DMS114 treated with DMSO at 0.1 percent for 48 hours (cell line): ENCODE results near the gene SARS2.
A peak's percentile ranks its signal among the peaks of the same experiment; 100 is the strongest.

ENCODE experiments used
- DNase-seq: peaks from one replicate; lab custom pipeline; 2025; ENCODE audit not compliant: unreplicated experiment; lab: John Stamatoyannopoulos, UW

SARS2 gene

DNA sequence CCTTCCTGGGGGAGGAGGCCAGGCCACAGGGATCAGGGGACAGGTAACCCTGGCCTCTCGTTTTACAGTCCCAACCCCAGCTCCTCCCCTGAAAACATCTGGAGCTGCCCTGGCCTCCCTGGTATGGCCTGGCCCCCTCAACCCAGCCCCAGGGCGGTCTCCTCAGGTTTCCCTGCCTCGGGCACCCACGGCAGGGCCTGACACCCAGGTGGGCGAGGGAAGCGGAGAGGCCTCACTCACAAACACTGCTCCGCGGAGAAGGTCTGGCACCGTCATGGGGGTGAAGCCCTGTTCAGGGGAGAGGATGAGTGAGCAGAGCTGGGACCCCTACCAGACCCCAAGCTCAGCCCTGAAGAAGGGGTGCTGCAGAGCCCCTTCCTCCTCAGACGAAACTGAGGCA, 12.0 kb downstream of the SARS2 start:
- DNase-seq = no peak

DNA sequence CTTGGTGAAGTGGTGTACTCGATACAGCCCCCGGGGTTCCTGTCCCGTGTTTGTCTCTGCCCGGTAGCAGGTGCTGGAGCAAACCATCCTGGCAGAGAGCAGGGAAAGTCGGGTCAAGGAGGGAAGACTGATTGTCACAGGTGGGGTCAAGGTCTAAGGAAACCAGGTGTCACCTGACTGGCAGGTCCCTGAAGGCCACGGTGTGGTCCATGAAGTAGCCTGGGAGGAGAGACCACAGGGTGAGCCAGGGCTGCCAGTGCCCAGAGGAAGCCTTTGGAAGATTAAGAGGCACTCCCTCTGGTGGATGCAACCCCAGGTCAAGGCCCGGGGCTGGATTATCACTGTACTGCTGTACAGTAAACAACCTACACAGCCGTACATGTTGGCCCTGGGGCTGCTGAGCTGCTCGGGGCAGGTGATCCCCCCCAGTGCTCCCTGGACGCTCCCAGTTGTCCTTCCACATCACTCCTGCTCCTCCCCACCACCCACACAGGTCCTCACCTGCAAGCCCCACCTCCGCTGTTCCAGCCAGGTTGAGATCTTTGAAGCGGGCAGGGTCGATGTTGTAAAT, 12.6 kb downstream of the SARS2 start:
- no peak for DNase-seq

DNA sequence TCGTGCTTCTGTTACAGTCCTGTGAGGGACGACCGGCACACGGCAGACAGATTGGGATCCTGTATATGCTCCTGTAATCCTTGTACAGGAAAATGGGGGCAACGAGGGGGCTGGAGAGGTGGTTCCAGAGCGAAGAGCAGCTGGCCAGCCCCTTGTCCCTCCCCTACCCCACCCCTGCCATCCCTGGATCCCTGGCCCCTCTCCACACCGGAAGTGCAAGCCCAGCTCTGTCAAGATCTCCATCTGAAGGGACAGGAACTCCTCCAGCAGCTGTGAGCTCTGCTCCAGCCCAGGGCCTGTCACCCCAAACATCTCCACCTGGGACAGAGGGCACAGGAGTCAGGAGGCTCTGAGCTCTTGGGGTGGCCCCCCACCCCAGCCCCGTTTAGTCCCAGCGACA, 13.0 kb downstream of the SARS2 start:
- no peak for DNase-seq

DNA sequence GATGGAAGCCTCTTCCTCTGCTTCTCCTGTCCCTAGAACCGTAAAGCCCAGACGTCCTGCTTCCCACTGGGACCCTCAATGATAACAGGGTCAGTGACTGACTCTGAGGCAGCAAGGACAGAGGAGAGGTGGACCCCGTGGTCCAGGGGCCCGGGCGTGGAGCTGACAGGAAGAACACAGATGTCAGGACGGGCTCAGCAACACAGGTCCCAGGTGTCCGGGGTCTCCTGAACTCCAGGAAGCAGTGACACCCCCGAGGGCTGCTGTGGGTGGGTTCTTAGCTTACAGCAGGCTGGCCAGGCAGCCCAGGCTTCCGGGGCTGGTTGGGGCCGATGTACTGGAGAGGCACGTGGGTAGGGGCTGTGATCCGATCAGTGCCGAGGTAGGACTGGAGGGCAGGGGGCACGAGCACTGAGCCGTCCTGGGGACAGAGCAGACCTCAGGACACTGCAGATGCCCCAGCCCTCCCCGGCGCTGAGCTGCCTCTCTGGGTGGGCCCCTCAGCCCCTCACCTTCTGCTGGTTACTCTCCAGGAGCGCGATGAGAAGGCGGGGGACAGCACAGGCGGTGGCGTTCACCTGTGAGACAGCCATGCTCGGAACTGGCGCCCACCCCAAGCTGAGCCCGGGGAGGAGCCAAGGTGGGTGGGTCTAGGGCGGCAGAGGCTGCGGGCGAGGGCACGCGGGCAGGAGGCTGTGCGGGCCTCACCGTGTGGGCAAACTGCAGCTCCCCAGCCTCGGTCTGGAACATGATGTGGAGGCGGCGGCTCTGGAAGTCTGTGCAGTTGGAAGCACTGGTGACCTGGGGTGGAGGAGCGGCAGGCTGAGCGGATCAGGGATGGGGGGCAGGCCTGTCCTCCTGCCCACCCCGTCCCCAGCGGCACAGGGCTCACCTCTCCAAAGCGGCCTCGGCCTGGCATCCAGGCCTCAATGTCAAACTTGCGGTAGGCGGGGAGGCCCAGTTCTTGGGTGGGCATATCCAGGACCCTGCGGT, 14.9 kb downstream of the SARS2 start:
- no peak for DNase-seq

DNA sequence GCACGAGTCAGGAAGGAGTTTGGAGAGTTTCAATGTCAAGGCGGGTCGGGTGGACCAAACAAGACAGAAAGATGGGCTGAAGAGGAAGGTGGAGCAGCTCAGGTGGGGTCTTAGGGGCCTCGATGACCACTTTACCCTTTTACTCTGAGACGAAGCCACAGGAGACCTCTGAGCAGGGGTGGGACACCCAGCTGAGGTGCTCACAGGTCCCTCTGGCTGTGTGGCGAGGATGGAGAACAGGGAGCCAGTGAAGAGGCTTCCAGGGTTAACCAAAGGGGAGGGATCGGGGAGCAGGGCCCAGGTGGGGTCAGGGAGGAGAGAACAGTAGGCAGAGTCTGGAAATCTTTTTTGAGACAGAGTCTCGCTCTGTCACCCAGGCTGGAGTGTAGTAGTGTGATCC, 16.6 kb downstream of the SARS2 start:
- DNase-seq = no peak

DNA sequence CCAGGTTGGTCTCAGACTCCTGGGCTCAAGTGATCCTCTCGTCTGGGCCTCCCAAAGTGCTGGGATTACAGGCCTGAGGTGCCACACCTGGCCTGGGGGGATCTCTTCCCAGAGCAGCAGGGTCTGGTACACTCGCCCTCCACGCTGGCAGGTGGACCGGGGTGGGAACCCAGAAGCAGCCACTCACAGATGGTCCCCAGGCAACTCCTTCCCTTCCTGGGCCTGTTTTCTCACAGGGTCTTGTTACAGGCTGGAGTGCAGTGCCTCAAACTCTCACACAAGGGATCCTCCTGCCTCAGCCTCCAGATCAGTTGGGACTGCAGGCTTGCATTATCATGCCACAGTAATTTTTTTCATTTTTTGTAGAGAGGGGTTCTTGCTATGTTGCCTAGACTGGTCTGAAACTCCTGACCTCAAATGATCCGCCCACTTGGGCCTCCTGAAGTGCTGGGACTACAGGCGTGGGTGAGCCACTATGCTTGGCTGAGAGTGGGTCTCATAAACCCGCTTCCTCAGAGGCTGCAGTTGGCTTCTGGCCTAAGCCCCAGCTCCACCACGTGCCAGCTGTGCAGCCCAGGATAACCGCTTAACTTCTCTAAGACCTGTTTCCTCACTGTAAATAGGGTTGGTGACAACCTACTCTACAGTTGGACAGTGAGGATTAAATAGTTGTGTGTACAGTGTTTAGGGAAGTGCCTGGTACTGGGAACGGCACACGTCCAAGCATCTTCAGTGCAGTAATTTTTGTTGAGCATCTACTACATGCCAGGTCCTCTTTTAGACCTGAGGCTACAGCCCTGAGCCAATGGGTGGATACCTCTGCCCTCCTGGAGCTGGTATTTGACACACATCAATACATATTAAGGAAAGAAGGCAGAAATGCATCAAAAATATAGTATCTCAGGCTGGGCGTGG, 17.7 kb downstream of the SARS2 start:
- DNase-seq = no peak

DNA sequence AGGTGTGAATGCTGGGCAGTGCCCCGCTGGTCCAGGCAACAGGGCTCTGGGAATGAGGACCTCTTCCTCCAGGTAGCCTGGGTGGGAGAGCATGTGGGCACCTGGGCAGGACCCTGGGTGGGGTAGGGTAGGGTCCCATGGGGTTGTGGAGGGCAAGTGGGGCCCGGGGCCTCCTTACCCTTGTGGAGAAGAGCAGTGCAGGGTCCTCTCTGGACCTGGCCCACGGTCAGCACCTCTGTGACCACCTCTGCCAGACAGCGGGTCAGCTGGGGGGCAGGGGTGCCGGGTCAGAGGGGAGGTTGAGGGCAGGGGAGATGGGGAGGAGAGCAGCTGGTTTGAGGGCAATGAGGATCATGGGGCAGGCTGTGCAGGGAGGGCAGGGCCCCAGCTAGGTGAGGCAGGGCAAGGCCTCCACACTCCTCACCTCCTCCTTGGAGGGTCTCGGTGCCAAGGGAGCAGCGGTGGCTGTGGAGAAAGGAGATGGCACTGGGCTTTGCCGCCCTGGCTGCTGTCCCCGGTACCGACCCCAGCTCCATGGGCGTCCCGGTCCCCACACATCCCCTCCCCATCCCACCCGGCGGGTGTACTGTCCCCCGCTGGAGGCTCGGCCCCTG, 19.1 kb downstream of the SARS2 start:
- no peak for DNase-seq

DNA sequence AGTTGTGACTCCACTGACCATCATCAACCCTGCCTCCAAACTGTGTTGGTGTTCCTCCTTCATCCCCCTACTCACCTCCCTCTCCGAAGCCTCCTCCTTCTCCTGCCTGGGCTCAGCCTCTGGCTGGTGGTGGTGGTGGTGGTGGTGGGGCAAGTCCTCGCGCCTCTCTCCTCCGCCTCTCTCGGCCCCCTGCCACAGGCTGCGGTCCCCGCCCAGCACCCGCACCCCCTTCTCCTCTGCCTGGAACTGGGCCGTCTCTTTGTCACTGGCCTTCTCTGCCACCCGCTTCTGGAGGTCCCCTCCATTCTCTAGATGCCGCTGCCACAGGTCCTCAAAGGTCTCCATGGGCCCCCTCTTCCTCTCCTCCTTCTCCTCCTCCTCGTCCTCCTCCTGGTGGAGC, 20.1 kb downstream of the SARS2 start:
- no peak for DNase-seq

DNA sequence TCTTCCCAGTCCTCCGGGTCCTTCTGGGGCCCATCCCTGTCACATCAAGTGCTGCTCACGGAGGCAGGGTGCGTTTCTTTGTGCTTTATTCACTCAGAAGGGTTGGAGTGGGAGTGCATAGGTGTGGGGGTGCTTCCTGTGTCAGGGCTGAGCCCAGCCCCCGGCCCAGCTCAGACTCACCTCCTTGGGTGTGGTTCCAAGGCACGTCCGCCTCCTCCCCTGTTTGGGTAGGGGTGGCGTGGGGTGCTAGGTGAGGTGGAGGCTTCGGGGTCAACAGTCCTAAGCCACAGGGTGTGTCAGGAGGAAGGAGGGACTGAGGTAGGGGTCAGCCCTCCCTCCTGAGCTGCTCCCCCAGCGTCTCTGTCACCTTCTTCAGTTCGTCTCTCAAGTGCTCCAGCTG, 21.7 kb downstream of the SARS2 start:
- DNase-seq = no peak

DNA sequence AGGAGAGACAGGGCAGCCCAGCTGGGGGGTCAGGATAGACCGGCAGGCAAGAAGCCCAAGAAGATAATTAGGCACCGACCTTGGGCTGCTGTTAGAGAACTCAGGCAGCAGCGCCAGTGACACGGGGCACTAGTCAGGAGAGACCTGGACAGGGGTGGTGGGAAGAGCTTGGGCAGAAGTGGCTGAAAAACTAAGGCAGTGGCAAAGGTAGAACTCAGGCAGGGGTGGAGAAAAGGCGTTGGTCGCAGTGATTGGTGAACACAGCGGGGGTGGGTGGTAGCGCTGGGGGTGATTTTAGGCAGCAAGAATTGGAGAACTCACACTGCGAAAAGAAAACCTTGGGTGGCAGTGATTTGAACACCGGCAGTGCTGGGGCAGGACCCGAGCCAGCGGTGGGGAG, 22.9 kb downstream of the SARS2 start:
- no peak for DNase-seq

DNA sequence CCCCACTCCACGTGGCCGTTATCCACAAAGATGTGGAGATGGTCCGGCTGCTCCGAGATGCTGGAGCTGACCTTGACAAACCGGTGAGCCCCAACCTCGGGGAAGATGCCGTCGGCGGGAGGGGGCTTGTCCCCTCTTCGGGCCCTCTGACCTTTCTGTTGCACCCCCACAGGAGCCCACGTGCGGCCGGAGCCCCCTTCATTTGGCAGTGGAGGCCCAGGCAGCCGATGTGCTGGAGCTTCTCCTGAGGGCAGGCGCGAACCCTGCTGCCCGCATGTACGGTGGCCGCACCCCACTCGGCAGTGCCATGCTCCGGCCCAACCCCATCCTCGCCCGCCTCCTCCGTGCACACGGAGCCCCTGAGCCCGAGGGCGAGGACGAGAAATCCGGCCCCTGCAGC, 23.3 kb downstream of the SARS2 start:
- no peak for DNase-seq

DNA sequence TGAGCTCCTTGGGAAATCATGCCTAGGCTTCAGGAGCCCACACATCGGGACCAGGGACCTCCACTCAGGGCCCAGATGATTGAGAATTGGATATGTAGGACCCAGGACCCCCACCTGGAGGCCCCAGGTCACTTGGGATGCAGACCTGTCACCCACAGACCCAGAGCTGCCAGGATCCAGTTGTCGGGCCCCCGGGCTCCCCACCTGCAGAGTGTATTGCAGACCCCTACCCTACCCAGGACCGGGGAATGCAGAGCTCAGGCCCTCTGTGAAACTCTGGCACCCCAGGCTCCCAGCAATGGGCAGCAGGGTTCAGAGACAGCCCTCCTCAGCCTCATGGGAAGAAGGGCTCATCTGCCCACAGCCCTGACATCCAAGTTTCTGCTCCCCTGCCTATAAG, 24.9 kb downstream of the SARS2 start:
- DNase-seq = no peak

DNA sequence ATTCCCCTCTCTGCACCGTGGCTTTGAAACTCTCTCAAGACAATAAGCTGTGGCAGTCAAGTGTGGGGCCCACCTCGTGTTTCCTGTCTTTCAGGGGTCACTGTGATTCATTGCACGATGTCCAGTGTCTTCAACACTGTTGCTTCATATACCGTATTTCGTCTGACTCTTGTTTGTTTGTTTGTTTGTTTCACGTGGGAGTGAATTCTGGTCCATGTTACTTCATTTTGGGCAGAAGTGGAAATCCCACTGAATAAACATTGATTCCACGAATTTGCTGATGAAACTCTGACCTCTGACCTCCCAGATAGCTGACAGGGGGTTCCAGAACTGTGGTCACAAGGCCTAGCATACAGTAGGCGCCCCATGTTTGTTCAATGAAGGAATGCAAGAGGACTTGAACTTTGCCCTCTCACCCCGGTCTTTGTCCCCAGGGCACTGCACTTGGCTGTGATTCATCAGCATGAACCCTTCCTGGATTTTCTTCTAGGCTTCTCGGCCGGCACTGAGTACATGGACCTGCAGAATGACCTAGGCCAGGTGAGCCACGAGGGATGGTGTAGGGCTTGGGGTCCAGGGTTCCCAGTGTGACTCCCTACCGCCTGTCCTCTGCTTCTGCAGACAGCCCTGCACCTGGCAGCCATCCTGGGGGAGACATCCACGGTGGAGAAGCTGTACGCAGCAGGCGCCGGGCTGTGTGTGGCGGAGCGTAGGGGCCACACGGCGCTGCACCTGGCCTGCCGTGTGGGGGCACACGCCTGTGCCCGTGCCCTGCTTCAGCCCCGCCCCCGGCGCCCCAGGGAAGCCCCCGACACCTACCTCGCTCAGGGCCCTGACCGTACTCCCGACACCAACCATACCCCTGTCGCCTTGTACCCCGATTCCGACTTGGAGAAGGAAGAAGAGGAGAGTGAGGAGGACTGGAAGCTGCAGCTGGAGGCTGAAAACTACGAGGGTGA, 25.7 kb downstream of the SARS2 start:
- DNase-seq = no peak

DNA sequence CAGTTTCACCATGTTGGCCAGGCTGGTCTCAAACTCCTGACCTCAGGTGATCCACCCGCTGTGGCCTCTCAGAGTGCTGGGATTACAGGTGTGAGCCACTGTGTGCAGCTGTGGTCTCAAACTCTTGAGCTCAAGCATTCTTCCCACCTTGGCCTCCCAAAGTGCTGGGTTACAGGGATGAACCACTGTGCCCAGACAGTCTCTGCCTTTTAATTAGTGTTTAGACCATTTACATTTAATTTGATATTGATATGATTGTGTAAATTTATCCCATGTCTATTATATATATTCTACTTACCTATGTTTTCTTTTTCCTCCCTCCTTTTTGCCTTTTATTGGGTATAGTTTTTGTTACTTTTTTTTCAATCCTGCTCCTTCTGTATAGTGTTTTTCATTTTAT, 28.9 kb downstream of the SARS2 start:
- no peak for DNase-seq

DNA sequence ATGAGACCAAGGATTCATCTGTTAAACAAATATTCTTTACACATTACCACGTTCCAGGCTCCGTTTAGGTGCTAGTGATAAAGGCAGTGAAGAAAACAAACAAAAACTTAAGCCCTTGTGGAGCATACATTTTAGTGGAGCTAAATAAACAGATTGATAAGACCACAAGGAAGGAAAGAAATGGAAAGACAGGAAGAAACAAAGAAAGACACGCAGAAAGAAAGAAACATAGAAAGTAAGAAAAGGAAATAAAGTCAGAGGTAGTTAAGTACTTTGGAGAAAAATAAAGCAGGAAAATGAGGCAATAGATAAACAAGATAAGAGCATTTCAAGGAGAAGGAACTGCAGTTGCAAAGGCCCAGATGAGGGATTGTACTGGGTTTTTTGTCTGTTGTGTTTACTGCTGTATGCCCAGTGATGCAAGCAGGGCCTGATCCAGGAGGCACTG, 29.8 kb downstream of the SARS2 start:
- no peak for DNase-seq

DNA sequence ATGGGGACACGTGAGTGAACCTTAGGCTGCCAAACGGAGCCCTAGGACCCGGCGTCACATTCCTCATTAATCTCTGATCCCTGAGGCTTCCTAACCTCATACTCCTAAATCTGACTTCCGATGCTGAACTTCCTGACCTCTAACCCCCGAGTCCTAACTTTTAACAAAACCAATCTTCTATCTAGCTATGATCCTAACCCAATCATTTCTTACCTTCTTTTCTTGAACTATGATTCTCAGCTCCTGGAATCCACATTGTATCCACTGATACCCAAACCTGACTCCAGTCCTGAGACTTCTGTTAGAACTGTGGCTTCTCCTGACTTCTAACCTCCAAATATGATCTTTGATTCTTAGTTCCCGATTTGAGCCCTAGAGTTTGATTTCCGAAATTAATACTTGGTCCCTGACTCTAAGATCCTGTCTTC, 30.3 kb downstream of the SARS2 start:
- peak; percentile 78 for DNase-seq

DNA sequence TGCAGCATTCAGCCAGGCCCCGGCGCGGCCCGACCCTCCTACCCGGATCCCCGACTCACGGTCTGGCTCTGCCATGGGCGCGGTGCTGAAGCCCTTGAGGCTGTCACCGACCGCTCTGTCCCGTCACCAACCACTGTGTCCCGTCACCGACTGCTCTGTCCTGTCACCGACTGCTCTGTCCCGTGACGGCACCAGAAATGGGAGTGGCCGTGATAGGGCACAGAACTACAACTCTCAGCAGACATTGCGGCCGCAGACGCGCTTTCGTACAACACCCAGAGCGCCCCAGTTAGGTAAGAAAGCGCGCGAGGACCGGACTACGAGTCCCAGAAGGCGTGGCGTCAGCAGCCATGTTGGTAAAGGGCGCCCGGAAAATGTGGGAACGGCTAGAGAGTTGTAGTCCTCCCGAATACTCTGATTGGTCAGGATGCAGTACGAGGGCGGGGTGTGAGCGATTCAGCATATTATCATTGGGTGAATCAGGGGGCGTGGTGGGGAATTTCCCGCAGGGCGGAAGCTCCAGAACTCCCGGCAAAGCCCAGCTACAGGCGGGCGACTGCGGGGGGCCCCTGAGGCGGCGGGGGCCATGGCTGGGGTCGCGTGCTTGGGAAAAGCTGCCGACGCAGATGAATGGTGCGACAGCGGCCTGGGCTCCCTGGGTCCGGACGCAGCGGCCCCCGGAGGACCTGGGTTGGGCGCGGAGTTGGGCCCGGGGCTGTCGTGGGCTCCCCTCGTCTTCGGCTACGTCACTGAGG, 30.9 kb downstream of the SARS2 start, which contains the start of the genes NFKBIB and SIRT2:
TSS of gene NFKBIB (plus strand) at position 523 of the 755 bp plus-strand sequence. CDS start at position 587, 64 bp downstream.
TSS of gene SIRT2 (minus strand) at position 172 of the 755 bp plus-strand sequence. CDS start at position 75, 97 bp downstream.
- DNase-seq = peak; percentile 100

DNA sequence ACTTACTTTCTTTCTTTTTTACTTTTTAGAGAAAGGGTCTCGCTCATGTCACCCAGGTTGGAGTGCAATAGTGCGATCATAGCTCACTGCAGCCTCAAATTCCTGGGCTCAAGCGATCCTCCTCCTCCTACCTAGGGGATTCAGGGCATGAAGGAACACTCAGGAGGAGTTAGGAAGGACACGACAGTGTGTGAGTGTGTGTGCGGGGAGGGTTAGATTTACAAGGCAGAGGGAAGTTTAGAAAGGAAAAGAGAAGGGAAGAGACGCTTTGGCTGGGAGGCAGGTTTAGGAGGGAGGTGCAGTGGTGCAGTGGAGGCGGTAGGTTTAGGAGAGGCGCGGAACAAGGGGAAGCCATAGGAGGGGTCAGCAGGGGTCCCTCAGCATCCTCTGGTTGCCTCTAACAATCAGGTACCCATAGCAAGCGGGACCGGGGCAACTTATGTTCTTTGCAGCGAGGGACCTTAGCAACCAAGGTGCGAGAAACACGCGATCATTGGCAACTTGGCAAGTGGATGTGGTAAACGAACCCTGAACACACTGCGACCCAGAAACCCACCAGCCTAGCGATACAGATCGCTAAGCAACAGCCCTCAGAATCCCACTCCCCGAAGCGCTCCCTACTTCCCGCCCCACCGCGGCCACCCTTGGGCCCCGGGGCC, 31.6 kb downstream of the SARS2 start:
- DNase-seq = no peak
